ENCODE data around the gene C17orf67.
"Not testable (repeated sequence)": the region's sequence is repeated elsewhere in the genome, so short reads cannot be mapped to it uniquely, and the experiment has no call there.

C17orf67 gene

GRCh38 chr17:56770427-56770826, 63.3 kb downstream of the C17orf67 start:
- no peak for DNase-seq

GRCh38 chr17:56765449-56765848, 68.3 kb downstream of the C17orf67 start:
- DNase-seq, result no peak

- no peak for DNase-seq
Measured at GRCh38 chr17:56762988-56763387, 70.7 kb downstream of the C17orf67 start.

GRCh38 chr17:56762144-56762543, 71.6 kb downstream of the C17orf67 start:
- DNase-seq, result no peak

GRCh38 chr17:56761387-56761786, 72.3 kb downstream of the C17orf67 start:
- no peak for DNase-seq

GRCh38 chr17:56757611-56758010, 76.1 kb downstream of the C17orf67 start:
- not testable (repeated sequence) for DNase-seq

- no peak for DNase-seq
Measured at GRCh38 chr17:56756536-56756935, 77.2 kb downstream of the C17orf67 start.

GRCh38 chr17:56755310-56755709, 78.4 kb downstream of the C17orf67 start:
- DNase-seq, result no peak

- no peak for DNase-seq
Measured at GRCh38 chr17:56754523-56755208, 79.1 kb downstream of the C17orf67 start.

- DNase-seq, result no peak
Measured at GRCh38 chr17:56752263-56752836, 81.4 kb downstream of the C17orf67 start.

- DNase-seq, result no peak
Measured at GRCh38 chr17:56751145-56751738, 82.5 kb downstream of the C17orf67 start.

- no peak for DNase-seq
Measured at GRCh38 chr17:56744721-56745120, 89.0 kb downstream of the C17orf67 start.

- DNase-seq, result no peak
Measured at GRCh38 chr17:56742601-56743000, 91.1 kb downstream of the C17orf67 start.
